GM12872 (cell line): ENCODE measurements around the gene SHOC2.

ENCODE experiments used
- TF ChIP-seq, protein P1 (sequence below): IDR thresholded peaks from 3 replicates; pipeline ENCODE4 v1.5.1; 2011; ENCODE audit warnings: low read depth, mild to moderate bottlenecking, low read length, moderate library complexity; ENCODE audit not compliant: insufficient read depth

Gene SHOC2

GRCh38 chr10:110876000-110876399 lies 43.4 kb upstream of the SHOC2 start:
- TF ChIP-seq, protein P1, sequence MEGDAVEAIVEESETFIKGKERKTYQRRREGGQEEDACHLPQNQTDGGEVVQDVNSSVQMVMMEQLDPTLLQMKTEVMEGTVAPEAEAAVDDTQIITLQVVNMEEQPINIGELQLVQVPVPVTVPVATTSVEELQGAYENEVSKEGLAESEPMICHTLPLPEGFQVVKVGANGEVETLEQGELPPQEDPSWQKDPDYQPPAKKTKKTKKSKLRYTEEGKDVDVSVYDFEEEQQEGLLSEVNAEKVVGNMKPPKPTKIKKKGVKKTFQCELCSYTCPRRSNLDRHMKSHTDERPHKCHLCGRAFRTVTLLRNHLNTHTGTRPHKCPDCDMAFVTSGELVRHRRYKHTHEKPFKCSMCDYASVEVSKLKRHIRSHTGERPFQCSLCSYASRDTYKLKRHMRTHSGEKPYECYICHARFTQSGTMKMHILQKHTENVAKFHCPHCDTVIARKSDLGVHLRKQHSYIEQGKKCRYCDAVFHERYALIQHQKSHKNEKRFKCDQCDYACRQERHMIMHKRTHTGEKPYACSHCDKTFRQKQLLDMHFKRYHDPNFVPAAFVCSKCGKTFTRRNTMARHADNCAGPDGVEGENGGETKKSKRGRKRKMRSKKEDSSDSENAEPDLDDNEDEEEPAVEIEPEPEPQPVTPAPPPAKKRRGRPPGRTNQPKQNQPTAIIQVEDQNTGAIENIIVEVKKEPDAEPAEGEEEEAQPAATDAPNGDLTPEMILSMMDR, result no peak

GRCh38 chr10:110876788-110877187 lies 42.6 kb upstream of the SHOC2 start:
- TF ChIP-seq, protein P1, result no peak

DNA sequence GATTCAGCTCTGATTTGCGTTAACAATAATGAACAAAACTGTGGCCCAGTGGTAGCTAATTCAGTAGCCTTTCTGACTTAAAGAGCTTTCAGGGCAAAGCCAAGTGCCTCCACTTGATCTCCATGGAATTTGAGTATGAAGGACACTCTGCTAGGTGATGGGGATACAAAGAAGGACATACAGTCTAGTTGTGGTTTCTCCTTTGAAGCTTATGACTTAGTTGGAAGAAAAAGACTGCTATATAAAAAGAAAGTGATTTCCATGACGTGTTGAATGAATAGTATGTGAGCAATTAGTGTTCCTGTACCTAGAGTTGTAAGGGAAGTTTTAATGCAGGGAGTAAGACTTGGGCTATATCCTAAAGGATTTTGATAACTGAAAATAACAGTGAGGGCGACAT lies 39.4 kb upstream of the SHOC2 start:
- TF ChIP-seq, protein P1, result no peak

DNA sequence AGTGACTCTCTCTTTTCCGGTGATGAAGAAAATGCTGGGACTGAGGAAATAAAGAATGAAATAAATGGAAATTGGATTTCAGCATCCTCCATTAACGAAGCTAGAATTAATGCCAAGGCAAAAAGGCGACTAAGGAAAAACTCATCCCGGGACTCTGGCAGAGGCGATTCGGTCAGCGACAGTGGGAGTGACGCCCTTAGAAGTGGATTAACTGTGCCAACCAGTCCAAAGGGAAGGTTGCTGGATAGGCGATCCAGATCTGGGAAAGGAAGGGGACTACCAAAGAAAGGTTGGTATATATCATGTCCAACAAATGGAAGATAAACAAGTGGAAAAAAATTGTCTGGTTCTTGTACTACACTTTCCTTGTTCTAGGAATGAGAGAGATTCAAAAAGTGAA lies 38.2 kb upstream of the SHOC2 start:
- TF ChIP-seq, protein P1, result no peak

GRCh38 chr10:110881905-110882304 lies 37.5 kb upstream of the SHOC2 start:
- TF ChIP-seq, protein P1, result no peak

GRCh38 chr10:110883924-110884323 lies 35.5 kb upstream of the SHOC2 start:
- TF ChIP-seq, protein P1, result no peak

DNA sequence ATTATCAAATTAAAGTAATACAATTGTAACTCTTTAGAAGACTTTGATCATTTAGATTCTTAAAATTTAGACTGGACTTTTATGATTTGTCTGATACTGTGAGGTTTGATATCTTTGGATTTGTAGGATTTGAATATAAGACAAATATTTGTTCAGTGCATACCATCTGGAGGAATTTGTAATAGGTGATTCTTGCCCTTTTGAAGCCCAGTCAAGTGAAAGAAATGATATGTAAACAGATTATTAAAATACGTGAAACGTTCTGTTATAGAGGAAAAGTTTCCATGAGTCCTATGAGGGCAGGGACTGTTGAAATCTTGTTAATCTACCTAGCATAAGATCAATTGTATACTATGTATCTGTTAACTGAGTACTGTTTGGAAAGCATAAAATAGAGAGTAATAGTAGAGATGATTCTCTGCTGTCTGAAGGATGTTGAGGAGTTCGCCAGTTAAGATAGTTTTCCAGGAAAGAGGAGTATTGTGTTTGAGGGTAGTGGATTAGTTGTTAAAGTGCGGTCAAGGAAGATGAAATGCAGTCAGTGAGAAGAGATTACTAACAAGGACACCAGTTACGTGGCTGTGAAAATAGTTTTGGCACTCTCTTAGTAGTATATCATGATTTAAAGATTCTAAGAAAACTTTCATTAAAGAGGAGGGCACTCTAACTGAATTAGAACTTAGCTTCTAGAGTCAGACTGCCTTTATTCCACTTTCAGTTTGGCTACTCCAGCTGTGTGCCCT lies 33.3 kb upstream of the SHOC2 start:
- TF ChIP-seq, protein P1, result no peak

GRCh38 chr10:110887560-110887959 lies 31.8 kb upstream of the SHOC2 start:
- TF ChIP-seq, protein P1, result no peak
